ENCODE data around the gene RAPH1.

The RAPH1 gene

GRCh38 chr2:203462308-203462707 is 72.8 kb downstream of the RAPH1 start:
- Histone ChIP-seq H3K36me3 (replicated peaks; ENCODE audit: low read depth, low read length) (no peaks in the 10 kb centered on the region), H3K27ac (ENCODE audit: low read length) (no peak overlapping the region), H2AFZ (ENCODE audit: low read depth, low read length) (no peak overlapping the region), H4K20me1 (ENCODE audit: insufficient read depth, low read length) (no peaks in the 10 kb centered on the region), H3K79me2 (ENCODE audit: low read length) (no peaks in the 10 kb centered on the region), H3K4me1 (ENCODE audit: low read length) (no peaks in the 10 kb centered on the region; the same call in 1 of the 2 replicates), H3K4me3 (ENCODE audit: low read length) (no peak overlapping the region), H3K27me3 (ENCODE audit: low read depth, low read length) (no peaks in the 10 kb centered on the region), H3K4me2 (ENCODE audit: low read length) (no peak overlapping the region), H3K9me3 (ENCODE audit: insufficient read depth, low read length) (no peaks in the 10 kb centered on the region), H3K9ac (ENCODE audit: low read length) (no peak overlapping the region)
- TF ChIP-seq CTCF (IDR thresholded peaks at IDR 0.05; ENCODE audit: low read depth, low read length) (no peak), EZH2phosphoT487 (IDR thresholded peaks at IDR 0.05; ENCODE audit: low read depth) (no peak)

- H3K79me2 ChIP-seq (ENCODE audit: low read length) = no peaks in the 10 kb centered on the region
- H3K27ac ChIP-seq (ENCODE audit: low read length) = no peak overlapping the region
- H3K36me3 ChIP-seq (replicated peaks; ENCODE audit: low read depth, low read length) = no peaks in the 10 kb centered on the region
These were observed 73.4 kb downstream of the RAPH1 start for GRCh38 chr2:203461746-203462145.

GRCh38 chr2:203455209-203455608 is 79.9 kb downstream of the RAPH1 start:
- Histone ChIP-seq H4K20me1 (ENCODE audit: insufficient read depth, low read length) (no peaks in the 10 kb centered on the region), H3K36me3 (replicated peaks; ENCODE audit: low read depth, low read length) (no peaks in the 10 kb centered on the region), H2AFZ (ENCODE audit: low read depth, low read length) (no peak overlapping the region), H3K27me3 (ENCODE audit: low read depth, low read length) (no peaks in the 10 kb centered on the region), H3K4me1 (ENCODE audit: low read length) (no peaks in the 10 kb centered on the region), H3K4me2 (ENCODE audit: low read length) (no peak overlapping the region), H3K79me2 (ENCODE audit: low read length) (no peaks in the 10 kb centered on the region), H3K9me3 (ENCODE audit: insufficient read depth, low read length) (no peaks in the 10 kb centered on the region), H3K4me3 (ENCODE audit: low read length) (no peak overlapping the region), H3K27ac (ENCODE audit: low read length) (no peak overlapping the region), H3K9ac (ENCODE audit: low read length) (no peak overlapping the region)
- no peak for TF ChIP-seq CTCF (IDR thresholded peaks at IDR 0.05; ENCODE audit: low read depth, low read length)
- no peak for TF ChIP-seq EZH2phosphoT487 (IDR thresholded peaks at IDR 0.05; ENCODE audit: low read depth)

More at GRCh38 chr2:203461746-203462145, 73.4 kb downstream of the RAPH1 start:
- Histone ChIP-seq H3K9me3 (ENCODE audit: insufficient read depth, low read length) (no peaks in the 10 kb centered on the region), H3K4me3 (ENCODE audit: low read length) (no peak overlapping the region), H3K4me1 (ENCODE audit: low read length) (no peaks in the 10 kb centered on the region; the same call in 1 of the 2 replicates), H3K27me3 (ENCODE audit: low read depth, low read length) (no peaks in the 10 kb centered on the region), H3K9ac (ENCODE audit: low read length) (no peak overlapping the region), H4K20me1 (ENCODE audit: insufficient read depth, low read length) (no peaks in the 10 kb centered on the region), H2AFZ (ENCODE audit: low read depth, low read length) (no peak overlapping the region), H3K4me2 (ENCODE audit: low read length) (no peak overlapping the region)
- TF ChIP-seq EZH2phosphoT487 (IDR thresholded peaks at IDR 0.05; ENCODE audit: low read depth) = no peak
- TF ChIP-seq CTCF (IDR thresholded peaks at IDR 0.05; ENCODE audit: low read depth, low read length) = no peak

GRCh38 chr2:203453858-203454451 is 81.1 kb downstream of the RAPH1 start:
- no peaks in the 10 kb centered on the region for H3K27me3 ChIP-seq (ENCODE audit: low read depth, low read length)
- H3K4me3 ChIP-seq (ENCODE audit: low read length) = no peak overlapping the region
- no peaks in the 10 kb centered on the region for H3K36me3 ChIP-seq (replicated peaks; ENCODE audit: low read depth, low read length)
- H3K4me2 ChIP-seq (ENCODE audit: low read length) = no peak overlapping the region
- H3K9ac ChIP-seq (ENCODE audit: low read length) = no peak overlapping the region
- H3K9me3 ChIP-seq (ENCODE audit: insufficient read depth, low read length) = no peaks in the 10 kb centered on the region
- H4K20me1 ChIP-seq (ENCODE audit: insufficient read depth, low read length) = no peaks in the 10 kb centered on the region
- no peak overlapping the region for H2AFZ ChIP-seq (ENCODE audit: low read depth, low read length)
- no peaks in the 10 kb centered on the region for H3K4me1 ChIP-seq (ENCODE audit: low read length)
- TF ChIP-seq EZH2phosphoT487 (IDR thresholded peaks at IDR 0.05; ENCODE audit: low read depth) (no peak), CTCF (IDR thresholded peaks at IDR 0.05; ENCODE audit: low read depth, low read length) (peak; percentile 86)
- H3K79me2 ChIP-seq (ENCODE audit: low read length) = no peaks in the 10 kb centered on the region
- no peak overlapping the region for H3K27ac ChIP-seq (ENCODE audit: low read length)
